ENCODE data around the gene AOC3.

The AOC3 gene

DNA sequence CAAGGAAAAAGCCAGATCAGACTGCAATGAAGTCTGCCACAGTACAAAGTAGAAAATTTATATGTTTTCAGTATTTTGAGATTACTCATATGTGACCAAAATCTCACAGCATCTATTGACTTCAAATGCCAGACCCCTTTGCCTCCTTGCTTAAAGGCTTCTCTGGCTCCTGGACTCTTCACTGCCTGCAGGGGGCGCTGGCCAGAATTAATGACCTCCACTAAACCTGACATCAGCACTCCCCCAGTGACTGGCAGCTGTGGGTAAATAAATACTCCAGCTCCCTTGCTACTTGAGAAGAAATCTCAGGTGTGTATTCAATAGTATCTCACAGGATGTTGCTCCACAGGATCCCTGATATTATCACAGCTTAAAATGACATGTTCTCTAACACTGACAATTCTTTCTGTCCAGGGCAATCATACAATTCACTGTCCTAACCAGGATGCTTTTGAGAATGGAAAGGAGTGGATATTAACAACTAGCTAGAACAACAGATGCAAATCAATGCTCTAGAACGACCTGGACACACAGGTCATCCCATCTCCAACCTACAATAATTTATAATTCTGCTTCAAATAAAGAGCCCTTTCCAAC, 31.0 kb upstream of the AOC3 start:
- TF ChIP-seq POLR2AphosphoS5 (IDR thresholded peaks at IDR 0.05; ENCODE audit: low read depth, low read length), result no peak
- no peak for TF ChIP-seq FOXP2 (optimal IDR thresholded peaks at IDR 0.05; ENCODE audit: borderline replicate concordance, extremely low read depth, extremely low read length, insufficient read depth)
- TF ChIP-seq, protein P1, sequence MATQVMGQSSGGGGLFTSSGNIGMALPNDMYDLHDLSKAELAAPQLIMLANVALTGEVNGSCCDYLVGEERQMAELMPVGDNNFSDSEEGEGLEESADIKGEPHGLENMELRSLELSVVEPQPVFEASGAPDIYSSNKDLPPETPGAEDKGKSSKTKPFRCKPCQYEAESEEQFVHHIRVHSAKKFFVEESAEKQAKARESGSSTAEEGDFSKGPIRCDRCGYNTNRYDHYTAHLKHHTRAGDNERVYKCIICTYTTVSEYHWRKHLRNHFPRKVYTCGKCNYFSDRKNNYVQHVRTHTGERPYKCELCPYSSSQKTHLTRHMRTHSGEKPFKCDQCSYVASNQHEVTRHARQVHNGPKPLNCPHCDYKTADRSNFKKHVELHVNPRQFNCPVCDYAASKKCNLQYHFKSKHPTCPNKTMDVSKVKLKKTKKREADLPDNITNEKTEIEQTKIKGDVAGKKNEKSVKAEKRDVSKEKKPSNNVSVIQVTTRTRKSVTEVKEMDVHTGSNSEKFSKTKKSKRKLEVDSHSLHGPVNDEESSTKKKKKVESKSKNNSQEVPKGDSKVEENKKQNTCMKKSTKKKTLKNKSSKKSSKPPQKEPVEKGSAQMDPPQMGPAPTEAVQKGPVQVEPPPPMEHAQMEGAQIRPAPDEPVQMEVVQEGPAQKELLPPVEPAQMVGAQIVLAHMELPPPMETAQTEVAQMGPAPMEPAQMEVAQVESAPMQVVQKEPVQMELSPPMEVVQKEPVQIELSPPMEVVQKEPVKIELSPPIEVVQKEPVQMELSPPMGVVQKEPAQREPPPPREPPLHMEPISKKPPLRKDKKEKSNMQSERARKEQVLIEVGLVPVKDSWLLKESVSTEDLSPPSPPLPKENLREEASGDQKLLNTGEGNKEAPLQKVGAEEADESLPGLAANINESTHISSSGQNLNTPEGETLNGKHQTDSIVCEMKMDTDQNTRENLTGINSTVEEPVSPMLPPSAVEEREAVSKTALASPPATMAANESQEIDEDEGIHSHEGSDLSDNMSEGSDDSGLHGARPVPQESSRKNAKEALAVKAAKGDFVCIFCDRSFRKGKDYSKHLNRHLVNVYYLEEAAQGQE (IDR thresholded peaks at IDR 0.05; ENCODE audit: insufficient read depth in 1 of 2, low read depth in 2 of 2, low read length in 2 of 2), result no peak
- TF ChIP-seq TAF1 (IDR thresholded peaks at IDR 0.05; ENCODE audit: borderline replicate concordance, insufficient read depth, low read length), result no peak
- TF ChIP-seq SIN3A (IDR thresholded peaks at IDR 0.05; ENCODE audit: borderline replicate concordance, insufficient read depth, low read length), result no peak

DNA sequence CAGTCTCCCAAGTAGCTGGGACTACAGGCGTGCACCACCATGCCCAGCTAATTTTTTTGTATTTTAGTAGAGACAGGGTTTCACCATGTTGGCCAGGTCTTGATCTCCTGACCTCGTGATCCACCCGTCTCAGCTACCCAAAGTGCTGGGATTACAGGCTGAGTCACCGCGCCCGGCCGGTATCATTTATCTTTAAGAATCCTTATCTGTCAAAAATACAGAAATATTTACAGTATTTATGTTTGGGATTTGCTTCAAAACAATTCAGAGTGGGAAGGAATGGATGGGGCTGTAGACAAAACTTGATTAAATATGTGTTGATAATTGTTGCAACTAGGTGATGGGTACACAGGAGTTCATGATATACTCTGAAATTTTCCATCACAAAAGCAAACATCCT, 29.8 kb upstream of the AOC3 start:
- no peak for TF ChIP-seq POLR2AphosphoS5 (IDR thresholded peaks at IDR 0.05; ENCODE audit: low read depth, low read length)
- TF ChIP-seq TAF1 (IDR thresholded peaks at IDR 0.05; ENCODE audit: borderline replicate concordance, insufficient read depth, low read length), result no peak
- TF ChIP-seq, protein P1 (IDR thresholded peaks at IDR 0.05; ENCODE audit: insufficient read depth in 1 of 2, low read depth in 2 of 2, low read length in 2 of 2), result no peak
- no peak for TF ChIP-seq FOXP2 (optimal IDR thresholded peaks at IDR 0.05; ENCODE audit: borderline replicate concordance, extremely low read depth, extremely low read length, insufficient read depth)
- TF ChIP-seq SIN3A (IDR thresholded peaks at IDR 0.05; ENCODE audit: borderline replicate concordance, insufficient read depth, low read length), result no peak

DNA sequence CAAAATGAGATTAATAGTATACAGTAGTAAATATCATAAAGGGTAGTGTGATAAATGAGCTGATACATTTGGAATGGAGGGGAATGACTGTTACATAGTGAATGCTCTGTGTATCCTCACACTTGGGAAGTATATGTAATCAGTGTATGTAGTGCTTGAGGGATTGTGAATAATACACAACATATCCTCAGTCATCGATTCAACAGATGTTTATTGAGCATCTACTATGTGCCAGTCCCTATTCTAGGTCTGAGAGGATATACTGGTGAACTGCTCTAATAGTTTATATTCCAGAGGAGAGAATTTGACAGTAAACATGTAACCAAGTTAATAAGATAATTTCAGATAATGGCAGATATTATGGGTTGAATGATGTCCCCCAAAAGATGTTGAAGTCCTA, 23.5 kb upstream of the AOC3 start:
- no peak for TF ChIP-seq POLR2AphosphoS5 (IDR thresholded peaks at IDR 0.05; ENCODE audit: low read depth, low read length)
- no peak for TF ChIP-seq TAF1 (IDR thresholded peaks at IDR 0.05; ENCODE audit: borderline replicate concordance, insufficient read depth, low read length)
- TF ChIP-seq SIN3A (IDR thresholded peaks at IDR 0.05; ENCODE audit: borderline replicate concordance, insufficient read depth, low read length), result no peak
- TF ChIP-seq, protein P1 (IDR thresholded peaks at IDR 0.05; ENCODE audit: insufficient read depth in 1 of 2, low read depth in 2 of 2, low read length in 2 of 2), result no peak
- TF ChIP-seq FOXP2 (optimal IDR thresholded peaks at IDR 0.05; ENCODE audit: borderline replicate concordance, extremely low read depth, extremely low read length, insufficient read depth), result no peak

DNA sequence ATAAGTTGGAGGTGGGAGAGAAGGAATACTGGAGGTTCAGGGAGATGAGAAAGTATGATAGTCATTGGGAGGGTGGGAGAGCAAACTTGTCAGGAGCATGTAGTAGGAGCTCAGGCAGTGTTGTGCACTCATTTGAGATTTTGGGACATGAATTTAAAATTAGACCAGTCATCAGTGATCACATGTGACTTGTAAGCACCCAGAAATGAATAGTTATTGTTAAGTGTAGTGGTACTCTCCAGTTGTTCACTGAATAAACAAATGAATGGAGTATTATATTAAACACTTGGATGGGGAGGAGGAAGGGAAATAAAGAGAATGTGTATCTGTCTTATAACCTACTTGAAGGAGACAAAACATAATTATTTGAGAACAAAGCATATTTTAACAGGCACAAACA, 20.0 kb upstream of the AOC3 start:
- TF ChIP-seq SIN3A (IDR thresholded peaks at IDR 0.05; ENCODE audit: borderline replicate concordance, insufficient read depth, low read length) (no peak), POLR2AphosphoS5 (IDR thresholded peaks at IDR 0.05; ENCODE audit: low read depth, low read length) (no peak), FOXP2 (optimal IDR thresholded peaks at IDR 0.05; ENCODE audit: borderline replicate concordance, extremely low read depth, extremely low read length, insufficient read depth) (no peak), TAF1 (IDR thresholded peaks at IDR 0.05; ENCODE audit: borderline replicate concordance, insufficient read depth, low read length) (no peak)
- TF ChIP-seq, protein P1 (IDR thresholded peaks at IDR 0.05; ENCODE audit: insufficient read depth in 1 of 2, low read depth in 2 of 2, low read length in 2 of 2), result no peak
